Upper lobe of left lung (tissue), 6 donors: ENCODE measurements around the gene KATNAL1. TPM values are rescaled to one million over a fixed set of nuclear protein-coding genes. Genes with fewer than 3 reads are reported as not detected.

Source experiments
- ATAC-seq, 2 donors: fragments of 200-7000 bp; cut with Tn5 transposase; one replicate each; pipeline ENCODE4 v1.9.1; 2022; ENCODE audit warnings: mild to moderate bottlenecking in 2 of 2, moderate library complexity in 2 of 2; ENCODE audit not compliant: low FRiP score in 2 of 2
- DNase-seq, 2 donors: peaks; one replicate each; pipeline ENCODE4 v3.0.0-alpha.2; 2019 to 2020
- H3K27ac ChIP-seq, 4 donors: fragments of 200-600 bp; sonication (generic); one replicate each; pipeline ENCODE4 v1.5.1; 2016 to 2019
- H3K27me3 ChIP-seq, 4 donors: fragments of 200-600 bp; sonication (generic); one replicate each; pipeline ENCODE4 v1.5.1; 2017 to 2019
- H3K36me3 ChIP-seq, 4 donors: fragments of 200-600 bp; sonication (generic); one replicate each; pipeline ENCODE4 v1.5.1; 2016 to 2019
- H3K4me1 ChIP-seq, 4 donors: fragments of 200-600 bp; sonication (generic); one replicate each; pipeline ENCODE4 v1.5.1; 2018 to 2019
- H3K4me3 ChIP-seq, 4 donors: fragments of 200-600 bp; sonication (generic); one replicate each; pipeline ENCODE4 v1.5.1; 2017 to 2019; ENCODE audit warnings: mild to moderate bottlenecking in 2 of 4, moderate library complexity in 1 of 4
- H3K9me3 ChIP-seq, 4 donors: fragments of 200-600 bp; sonication (generic); one replicate each; pipeline ENCODE4 v1.5.1; 2018 to 2019
- CTCF ChIP-seq, 6 experiments: fragments of 450-650 bp in 4 of 6; fragments of 200-600 bp in 2 of 6; sonication (generic) in 2 of 6; IDR thresholded peaks; one replicate each; pipeline ENCODE4 v1.5.1; 2016 to 2019; ENCODE audit warnings: antibody characterized with exemption in 6 of 6
- EP300 ChIP-seq, 4 donors: sonication (generic); formaldehyde crosslinking; IDR thresholded peaks; one replicate each; pipeline ENCODE4 v1.5.1; 2017; ENCODE audit warnings: antibody characterized with exemption in 4 of 4, control low read depth in 2 of 4
- POLR2A ChIP-seq, 4 donors: fragments of 450-650 bp; IDR thresholded peaks; one replicate each; pipeline ENCODE4 v1.5.1; 2016 to 2017; ENCODE audit warnings: antibody characterized with exemption in 4 of 4, mild to moderate bottlenecking in 2 of 4
- POLR2AphosphoS5 ChIP-seq, 2 donors: sonication (generic); formaldehyde crosslinking; IDR thresholded peaks; one replicate each; pipeline ENCODE4 v1.5.1; 2017; ENCODE audit warnings: antibody characterized with exemption in 2 of 2
- WGBS, 2 donors: methylation state at CpG; one replicate each; pipeline ENCODE4 v1.1.5; 2017 to 2018; 5-methylcytosine and 5-hydroxymethylcytosine counted together
- total RNA-seq, 6 donors: library from RNA; depleted of rRNA in 4 of 6; stranded (reverse); fragments of >200 nt in 4 of 6; gene quantifications; one replicate each; pipeline versions ENCODE4 v1.1.0 to v1.2.1, GENCODE V29; 2016 to 2021
- donor health status: DM: no; HTN: no; CAD: no; lungs with moderate emphysema.
- donor health status: DM: no; HTN: yes; CAD: no; lungs with severe emphysema.

Gene KATNAL1
- total RNA-seq, 6 donors from 2014 or later = 5.7 to 35.5 (median 13.9) TPM

GRCh38 chr13:30329009-30329585 lies 21.7 kb upstream of the KATNAL1 start:
- TF ChIP-seq EP300 (IDR thresholded peaks at IDR 0.05) (no peak), CTCF (IDR thresholded peaks at IDR 0.05) (no peak), POLR2A (IDR thresholded peaks at IDR 0.05) (no peak), POLR2AphosphoS5 (IDR thresholded peaks at IDR 0.05) (no peak)
- H3K9me3 ChIP-seq = no peaks in the 10 kb centered on the region
- no peaks in the 10 kb centered on the region for H3K27me3 ChIP-seq
- H3K4me3 ChIP-seq = no peak overlapping the region
- no peak for ATAC-seq
- no peaks in the 10 kb centered on the region for H3K4me1 ChIP-seq
- H3K27ac ChIP-seq = no peak overlapping the region
- 83 to 92% methylated on average over 2 of the region's 2 CpGs for WGBS, 2 donors
- no peaks in the 10 kb centered on the region for H3K36me3 ChIP-seq
- DNase-seq = no peak

DNA sequence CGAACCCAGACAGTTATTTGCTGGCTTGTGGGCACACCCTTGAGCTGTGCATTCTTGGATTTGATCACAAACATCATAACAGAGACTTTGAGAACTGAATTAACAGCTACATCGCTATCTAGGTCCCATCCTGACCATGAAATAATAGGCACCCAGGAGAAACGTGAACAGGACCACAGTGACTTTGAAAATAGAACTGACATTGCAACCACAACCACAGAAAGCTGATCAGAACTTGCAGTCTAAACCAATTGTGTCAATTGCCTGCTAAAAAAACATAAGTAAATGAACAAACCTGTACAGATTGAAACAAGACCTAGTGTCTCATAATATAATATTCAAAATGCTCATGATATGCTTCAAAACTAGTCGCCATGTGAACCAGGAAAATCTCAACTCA lies 18.3 kb upstream of the KATNAL1 start:
- TF ChIP-seq CTCF (IDR thresholded peaks at IDR 0.05) = no peak
- no peak for TF ChIP-seq POLR2AphosphoS5 (IDR thresholded peaks at IDR 0.05)
- TF ChIP-seq POLR2A (IDR thresholded peaks at IDR 0.05) = no peak
- TF ChIP-seq EP300 (IDR thresholded peaks at IDR 0.05) = no peak
- no peak overlapping the region for H3K27ac ChIP-seq
- H3K27me3 ChIP-seq = no peaks in the 10 kb centered on the region
- no peak overlapping the region for H3K4me3 ChIP-seq
- DNase-seq (no peak), ATAC-seq (no peak)
- H3K4me1 ChIP-seq = no peaks in the 10 kb centered on the region
- WGBS, 2 donors = 81 to 83% methylated on average over 4 of the region's 4 CpGs
- H3K36me3 ChIP-seq = no peaks in the 10 kb centered on the region
- H3K9me3 ChIP-seq = no peaks in the 10 kb centered on the region

DNA sequence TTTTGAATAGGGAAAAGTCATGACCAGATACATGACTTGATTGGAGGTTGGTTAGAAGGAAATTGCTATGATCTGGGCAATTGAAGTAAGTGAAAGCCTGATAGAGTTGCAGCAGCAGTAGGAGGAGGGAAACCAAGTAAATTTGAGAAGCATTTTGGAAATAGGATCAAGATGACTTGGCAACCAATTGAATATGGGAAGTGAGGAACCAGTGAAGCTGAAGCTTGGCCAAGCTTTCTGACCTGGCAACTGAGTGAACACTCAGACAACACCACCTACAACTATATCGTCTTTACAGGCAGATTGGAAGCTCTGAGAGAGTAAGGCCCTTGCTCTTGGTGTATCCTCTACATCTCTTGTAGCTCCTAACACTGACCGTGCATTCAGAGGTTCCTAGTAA lies 16.2 kb upstream of the KATNAL1 start:
- DNase-seq = no peak
- no peak overlapping the region for H3K4me3 ChIP-seq
- H3K27me3 ChIP-seq = no peaks in the 10 kb centered on the region
- no peaks in the 10 kb centered on the region for H3K4me1 ChIP-seq
- H3K36me3 ChIP-seq = no peaks in the 10 kb centered on the region
- WGBS, 2 donors = 82 to 95% methylated on average over 2 of the region's 2 CpGs
- ATAC-seq = no peak
- TF ChIP-seq POLR2A (IDR thresholded peaks at IDR 0.05) (no peak), EP300 (IDR thresholded peaks at IDR 0.05) (no peak), POLR2AphosphoS5 (IDR thresholded peaks at IDR 0.05) (no peak), CTCF (IDR thresholded peaks at IDR 0.05) (no peak)
- H3K9me3 ChIP-seq = no peaks in the 10 kb centered on the region
- no peak overlapping the region for H3K27ac ChIP-seq

GRCh38 chr13:30322428-30322827 lies 15.1 kb upstream of the KATNAL1 start:
- Histone ChIP-seq H3K4me3 (no peak overlapping the region), H3K27ac (no peak overlapping the region), H3K27me3 (no peaks in the 10 kb centered on the region), H3K9me3 (no peaks in the 10 kb centered on the region), H3K4me1 (no peaks in the 10 kb centered on the region), H3K36me3 (no peaks in the 10 kb centered on the region)
- ATAC-seq (no peak), DNase-seq (no peak)
- 78 to 91% methylated on average over 7 of the region's 7 CpGs for WGBS, 2 donors
- no peak for TF ChIP-seq CTCF (IDR thresholded peaks at IDR 0.05)
- TF ChIP-seq POLR2AphosphoS5 (IDR thresholded peaks at IDR 0.05) = no peak
- TF ChIP-seq POLR2A (IDR thresholded peaks at IDR 0.05) = no peak
- no peak for TF ChIP-seq EP300 (IDR thresholded peaks at IDR 0.05)

DNA sequence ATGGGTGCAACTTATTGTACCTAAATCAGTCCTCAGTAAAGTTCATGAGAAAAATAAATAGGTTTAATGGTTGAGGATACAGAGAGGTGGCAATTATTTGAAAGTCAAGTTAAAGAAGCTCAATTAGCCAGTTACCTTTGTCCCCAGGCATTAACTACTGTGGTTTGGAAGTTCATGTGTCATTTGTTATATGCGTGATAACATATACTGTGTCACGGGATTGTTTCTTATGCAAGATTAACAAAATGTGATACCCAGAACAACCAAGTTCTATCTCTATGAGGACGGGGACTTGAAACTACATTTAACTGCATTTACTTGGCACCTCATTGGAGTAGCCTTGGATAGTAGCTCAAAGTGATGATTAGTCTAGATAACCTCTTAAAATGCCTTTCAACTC lies 13.9 kb upstream of the KATNAL1 start:
- DNase-seq (no peak), ATAC-seq (no peak)
- Histone ChIP-seq H3K4me3 (no peak overlapping the region), H3K36me3 (no peaks in the 10 kb centered on the region), H3K4me1 (no peaks in the 10 kb centered on the region), H3K9me3 (no peaks in the 10 kb centered on the region), H3K27ac (no peak overlapping the region), H3K27me3 (no peaks in the 10 kb centered on the region)
- TF ChIP-seq POLR2AphosphoS5 (IDR thresholded peaks at IDR 0.05) (no peak), EP300 (IDR thresholded peaks at IDR 0.05) (no peak), POLR2A (IDR thresholded peaks at IDR 0.05) (no peak), CTCF (IDR thresholded peaks at IDR 0.05) (no peak)
- 94 to 97% methylated on average over 3 of the region's 3 CpGs for WGBS, 2 donors
